Gastrocnemius medialis (tissue), 4 donors: ENCODE measurements around the gene CNR1. TPM values are rescaled to one million over a fixed set of nuclear protein-coding genes. Genes with fewer than 3 reads are reported as not detected.

ENCODE experiments used
- ATAC-seq, 2 donors: fragments of 150-250 bp; one replicate each; pipeline ENCODE4 v1.9.1; 2016
- DNase-seq, 2 donors: peaks; one replicate each; pipeline ENCODE4 v3.0.0-alpha.2; 2019
- H3K27ac ChIP-seq, 4 donors: fragments of 200-600 bp; sonication (generic); 1 replicate in 1 of 4; 2 replicates in 3 of 4; pipeline ENCODE4 v1.5.1; 2016 to 2018; ENCODE audit warnings: mild to moderate bottlenecking in 2 of 4, moderate library complexity in 1 of 4
- H3K27me3 ChIP-seq, 3 donors: fragments of 200-600 bp; sonication (generic) in 2 of 3; 1 replicate in 1 of 3; 2 replicates in 2 of 3; pipeline versions ENCODE4 v1.5.1 to v1.6.0; 2016 to 2019; ENCODE audit warnings: mild to moderate bottlenecking in 1 of 3, moderate library complexity in 1 of 3
- H3K36me3 ChIP-seq, 2 donors: fragments of 200-600 bp; sonication (generic) in 1 of 2; one replicate each; pipeline ENCODE4 v1.5.1; 2017 to 2018
- H3K4me1 ChIP-seq, 2 donors: fragments of 200-600 bp; sonication (generic) in 1 of 2; one replicate each; pipeline ENCODE4 v1.5.1; 2016 to 2017; ENCODE audit warnings: mild to moderate bottlenecking in 2 of 2
- H3K4me3 ChIP-seq, 4 donors: fragments of 200-600 bp; sonication (generic) in 3 of 4; 1 replicate in 1 of 4; 2 replicates in 3 of 4; pipeline ENCODE4 v1.5.1; 2016 to 2019; ENCODE audit warnings: mild to moderate bottlenecking in 2 of 4
- H3K9me3 ChIP-seq, 3 donors: fragments of 200-600 bp; sonication (generic) in 2 of 3; 1 replicate in 1 of 3; 2 replicates in 2 of 3; pipeline ENCODE4 v1.5.1; 2016 to 2019
- CTCF ChIP-seq, 5 experiments: fragments of 450-650 bp in 3 of 5; fragments of 200-600 bp in 2 of 5; sonication (generic) in 2 of 5; IDR thresholded peaks in 4 of 5; conservative IDR thresholded peaks in 1 of 5; 1 replicate in 4 of 5; 2 replicates in 1 of 5; pipeline ENCODE4 v1.5.1; 2016 to 2019; ENCODE audit warnings: antibody characterized with exemption in 5 of 5, mild to moderate bottlenecking in 3 of 5, moderate library complexity in 3 of 5
- POLR2A ChIP-seq, 2 donors: fragments of 450-650 bp; IDR thresholded peaks; one replicate each; pipeline ENCODE4 v1.6.1; 2017; ENCODE audit warnings: antibody characterized with exemption in 2 of 2, mild to moderate bottlenecking in 2 of 2, moderate library complexity in 2 of 2
- in situ Hi-C, 4 donors: fragments of 200-750 bp; cut with MboI; loops; one replicate each; pipeline versions ENCODE4 v1.15.0 to v1.8.0; 2017; ENCODE audit warnings: low sequenced_read_pairs in 4 of 4
- intact Hi-C: fragments of 100-400 bp; cut with DNase I; formaldehyde crosslinking; loops from one replicate; pipeline ENCODE4 v1.15.1; 2023; ENCODE audit warnings: low total_unique reads
- total RNA-seq, 4 donors: library from RNA; depleted of rRNA; stranded (reverse); fragments of >200 nt; gene quantifications; one replicate each; pipeline versions ENCODE4 v1.1.0 to v1.2.3, GENCODE V29; 2016

Gene CNR1
- total RNA-seq, 4 donors from 2014 or later, result 4.9 to 9.4 (median 5.9) TPM

DNA sequence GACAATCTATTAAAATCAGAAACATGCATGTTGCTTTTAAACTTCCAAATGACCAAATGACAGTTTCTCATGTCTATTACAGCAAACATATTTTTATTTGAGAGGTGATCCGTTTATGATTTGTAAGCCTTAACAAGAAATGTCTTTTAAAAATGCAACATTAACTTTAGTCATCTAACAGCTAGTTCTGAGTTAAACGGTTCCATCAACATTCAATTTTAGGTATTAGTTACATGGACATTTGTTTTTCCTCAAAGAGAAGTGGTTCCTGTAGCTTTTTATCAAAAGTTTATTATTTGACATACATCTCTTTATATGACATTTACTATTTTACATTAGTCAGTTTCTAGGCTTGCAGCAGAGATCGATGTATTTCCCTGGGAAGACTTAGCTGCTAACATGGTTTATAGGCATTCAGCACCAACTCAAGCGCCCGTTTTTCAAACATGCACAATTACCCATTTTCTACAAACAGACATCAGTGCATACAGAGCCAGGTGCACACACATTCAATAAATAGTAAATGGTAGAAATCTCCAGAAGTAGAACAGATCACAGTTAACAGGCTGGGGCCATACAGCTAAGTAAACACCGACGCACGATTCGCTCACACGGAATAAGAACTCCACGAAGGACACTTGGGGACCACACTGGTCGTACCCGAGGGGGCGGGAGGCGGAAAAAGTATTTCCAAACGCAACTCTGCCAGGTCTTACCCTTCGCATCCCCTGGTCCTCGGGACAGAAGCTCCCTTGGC is 882 bp downstream of the CNR1 start:
- H3K9me3 ChIP-seq, result no peaks in the 10 kb centered on the region
- H3K27me3 ChIP-seq, result peaks cover 52 to 83% (median 58%) of the 10 kb centered on the region in 3 donors
- H3K4me3 ChIP-seq, result peak overlapping the region; percentile 55 to 63 (median 60)
- DNase-seq (no peak), ATAC-seq (no peak)
- in situ Hi-C loops, result no loop called here
- intact Hi-C loops, result no loop called here
- no peaks in the 10 kb centered on the region for H3K36me3 ChIP-seq
- peaks cover 5 to 9% of the 10 kb centered on the region in 2 donors for H3K4me1 ChIP-seq
- peak overlapping the region in 3 of 4 donors; percentile 4 to 57 (median 41) for H3K27ac ChIP-seq
- TF ChIP-seq POLR2A (IDR thresholded peaks at IDR 0.05) (no peak), CTCF (IDR thresholded peaks at IDR 0.05 in 4 of 5, conservative IDR thresholded peaks at IDR 0.05 in 1 of 5) (no peak)

- intact Hi-C loops (no loop called here), in situ Hi-C loops (no loop called here)
- ATAC-seq, result no peak
- peaks cover 5 to 9% of the 10 kb centered on the region in 2 donors for H3K4me1 ChIP-seq
- no peaks in the 10 kb centered on the region for H3K36me3 ChIP-seq
- H3K27ac ChIP-seq, result no peak overlapping the region
- TF ChIP-seq CTCF (IDR thresholded peaks at IDR 0.05 in 4 of 5, conservative IDR thresholded peaks at IDR 0.05 in 1 of 5) (no peak), POLR2A (IDR thresholded peaks at IDR 0.05) (no peak)
- DNase-seq, result no peak
- peak overlapping the region in 3 of 4 donors; percentile 55 to 63 (median 61) for H3K4me3 ChIP-seq
- H3K9me3 ChIP-seq, result no peaks in the 10 kb centered on the region
- peaks cover 52 to 73% (median 55%) of the 10 kb centered on the region in 3 donors for H3K27me3 ChIP-seq
These were observed 2.1 kb downstream of the CNR1 start for GRCh38 chr6:88164061-88164460.

- Histone ChIP-seq H3K4me3 (peak overlapping the region in 3 of 4 donors; percentile 19 to 63 (median 55)), H3K36me3 (no peaks in the 10 kb centered on the region), H3K27ac (no peak overlapping the region), H3K27me3 (peaks cover 52 to 68% (median 55%) of the 10 kb centered on the region in 3 donors), H3K4me1 (peaks cover 5 to 9% of the 10 kb centered on the region in 2 donors), H3K9me3 (no peaks in the 10 kb centered on the region)
- TF ChIP-seq POLR2A (IDR thresholded peaks at IDR 0.05), result no peak
- TF ChIP-seq CTCF (IDR thresholded peaks at IDR 0.05 in 4 of 5, conservative IDR thresholded peaks at IDR 0.05 in 1 of 5), result no peak
- intact Hi-C loops (no loop called here), in situ Hi-C loops (no loop called here)
- ATAC-seq (no peak), DNase-seq (no peak)
These were observed 2.5 kb downstream of the CNR1 start for GRCh38 chr6:88163616-88164015.

- in situ Hi-C loops (no loop called here), intact Hi-C loops (no loop called here)
- Histone ChIP-seq H3K36me3 (no peaks in the 10 kb centered on the region), H3K4me3 (no peak overlapping the region), H3K27ac (no peak overlapping the region), H3K27me3 (peaks cover 36 to 53% (median 44%) of the 10 kb centered on the region in 3 donors), H3K9me3 (no peaks in the 10 kb centered on the region), H3K4me1 (peaks cover 5 to 9% of the 10 kb centered on the region in 2 donors)
- TF ChIP-seq POLR2A (IDR thresholded peaks at IDR 0.05), result no peak
- TF ChIP-seq CTCF (IDR thresholded peaks at IDR 0.05 in 4 of 5, conservative IDR thresholded peaks at IDR 0.05 in 1 of 5), result no peak
- no peak for ATAC-seq
- no peak for DNase-seq
These were observed 4.2 kb downstream of the CNR1 start for GRCh38 chr6:88161940-88162339.
